Transverse colon (tissue), 4 donors: ENCODE measurements around the gene CSGALNACT2.

Source experiments
- CTCF ChIP-seq, 5 experiments: fragments of 200-600 bp in 3 of 5; fragments of 450-650 bp in 2 of 5; sonication (generic) in 3 of 5; IDR thresholded peaks; 1 replicate in 2 of 5; 2 replicates in 3 of 5; pipeline ENCODE4 v1.5.1; 2016 to 2017; ENCODE audit warnings: antibody characterized with exemption in 5 of 5, inconsistent platforms in 3 of 5, mild to moderate bottlenecking in 2 of 5, moderate library complexity in 1 of 5
- EP300 ChIP-seq: sonication (generic); formaldehyde crosslinking; IDR thresholded peaks from one replicate; pipeline ENCODE4 v1.6.1; 2017; ENCODE audit warnings: antibody characterized with exemption, low read depth
- POLR2A ChIP-seq: fragments of 450-650 bp; IDR thresholded peaks from one replicate; pipeline ENCODE4 v1.6.1; 2016; ENCODE audit warnings: antibody characterized with exemption, mild to moderate bottlenecking, moderate library complexity
- POLR2AphosphoS5 ChIP-seq, 3 donors: sonication (generic); formaldehyde crosslinking; IDR thresholded peaks; one replicate each; pipeline ENCODE4 v1.6.1; 2016; ENCODE audit warnings: antibody characterized with exemption in 3 of 3

GRCh38 chr10:43209074-43209455 lies 70.8 kb downstream of the CSGALNACT2 start:
- no peak for TF ChIP-seq CTCF (IDR thresholded peaks at IDR 0.05)
- TF ChIP-seq POLR2A: no peak
- no peak for TF ChIP-seq EP300
- no peak for TF ChIP-seq POLR2AphosphoS5 (IDR thresholded peaks at IDR 0.05)
